HepG2 (cell line): ENCODE measurements around the gene CDH23. TPM values are rescaled to one million over a fixed set of nuclear protein-coding genes. Genes with fewer than 3 reads are reported as not detected.

Source experiments
- CAMTA2 ChIP-seq: sonication (generic); formaldehyde crosslinking; IDR thresholded peaks from 2 replicates; pipeline ENCODE4 v1.4.0; 2020; ENCODE audit warnings: mild to moderate bottlenecking, missing genetic modification reagents, borderline replicate concordance
- HMG20A ChIP-seq: IDR thresholded peaks from 2 replicates; pipeline ENCODE4 v1.6.1; 2016; ENCODE audit warnings: borderline replicate concordance
- KLF9 ChIP-seq: IDR thresholded peaks from 2 replicates; pipeline ENCODE4 v1.6.1; 2016; ENCODE audit warnings: low read depth
- SMYD3 ChIP-seq: sonication (generic); formaldehyde crosslinking; IDR thresholded peaks from 2 replicates; pipeline ENCODE4 v1.8.1; 2023; ENCODE audit warnings: mild to moderate bottlenecking, missing genetic modification reagents
- polyA plus RNA-seq, 8 experiments: library from polyadenylated mRNA; depleted of rRNA in 3 of 8; stranded (reverse) in 7 of 8; unstranded in 1 of 8; fragments of >200 nt; fragmentation: Illumina TruSeq in 4 of 8; extraction: Trizol in 4 of 8; gene quantifications; 2 replicates each; pipeline versions ENCODE4 v1.2.1 to v1.2.3, GENCODE V29; 2011 to 2016; ENCODE audit warnings: low read depth in 4 of 8, missing spikeins in 1 of 8, mixed read lengths in 1 of 8; ENCODE audit not compliant: insufficient read depth in 1 of 8
- total RNA-seq, 5 experiments: library from RNA; depleted of rRNA; stranded (reverse); fragments of >200 nt; fragmentation: Illumina TruSeq; extraction: Trizol; gene quantifications; 2 replicates each; pipeline ENCODE4 v1.2.3, GENCODE V29; 2016; ENCODE audit warnings: low read depth in 1 of 5
- TF ChIP-seq, protein P1 (sequence below): sonication (generic); formaldehyde crosslinking; IDR thresholded peaks from 2 replicates; pipeline ENCODE4 v1.5.0; 2020; ENCODE audit warnings: mild to moderate bottlenecking, missing genetic modification reagents
- TF ChIP-seq, protein P2 (sequence below): IDR thresholded peaks from 2 replicates; pipeline ENCODE4 v1.6.1; 2012; ENCODE audit warnings: low read length, improper control_type of control experiment

CDH23 gene
- total and polyA plus RNA-seq, 2 of the 13 experiments (the other 11 are each of a cell fraction or from before 2014, with no cell fraction given): 0.13 TPM; not detected in 1

DNA sequence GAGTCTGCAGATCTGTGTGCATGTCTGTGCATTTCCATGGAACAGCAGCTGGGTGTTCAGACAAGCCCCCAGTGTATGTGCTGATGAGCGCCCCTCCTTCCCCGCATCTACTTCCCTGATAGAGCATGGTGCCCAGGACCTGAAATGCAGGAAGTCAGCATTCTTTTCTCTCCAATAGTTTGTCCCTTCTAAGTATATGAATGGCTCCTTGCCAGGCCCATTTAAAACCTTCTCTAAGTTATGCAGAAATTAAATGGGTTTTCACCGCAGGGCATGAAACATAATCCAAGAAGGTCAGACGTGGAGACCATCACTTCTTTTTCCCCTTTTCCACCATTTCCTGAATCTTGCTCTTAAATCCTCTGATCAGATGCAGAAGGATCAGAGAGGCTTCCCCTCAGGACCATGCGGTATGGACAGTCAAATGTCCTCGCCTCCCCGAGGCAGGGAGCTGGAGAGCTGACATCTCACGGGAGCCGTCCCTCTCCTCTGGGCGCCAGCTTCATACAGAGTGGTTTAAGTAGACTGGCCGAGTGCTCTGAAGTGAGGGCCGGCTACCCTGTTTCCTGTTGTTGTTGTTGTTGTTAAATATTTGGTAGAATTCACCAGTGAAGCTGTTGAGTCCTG lies 167.6 kb downstream of the CDH23 start (continued):
- TF ChIP-seq, protein P1, sequence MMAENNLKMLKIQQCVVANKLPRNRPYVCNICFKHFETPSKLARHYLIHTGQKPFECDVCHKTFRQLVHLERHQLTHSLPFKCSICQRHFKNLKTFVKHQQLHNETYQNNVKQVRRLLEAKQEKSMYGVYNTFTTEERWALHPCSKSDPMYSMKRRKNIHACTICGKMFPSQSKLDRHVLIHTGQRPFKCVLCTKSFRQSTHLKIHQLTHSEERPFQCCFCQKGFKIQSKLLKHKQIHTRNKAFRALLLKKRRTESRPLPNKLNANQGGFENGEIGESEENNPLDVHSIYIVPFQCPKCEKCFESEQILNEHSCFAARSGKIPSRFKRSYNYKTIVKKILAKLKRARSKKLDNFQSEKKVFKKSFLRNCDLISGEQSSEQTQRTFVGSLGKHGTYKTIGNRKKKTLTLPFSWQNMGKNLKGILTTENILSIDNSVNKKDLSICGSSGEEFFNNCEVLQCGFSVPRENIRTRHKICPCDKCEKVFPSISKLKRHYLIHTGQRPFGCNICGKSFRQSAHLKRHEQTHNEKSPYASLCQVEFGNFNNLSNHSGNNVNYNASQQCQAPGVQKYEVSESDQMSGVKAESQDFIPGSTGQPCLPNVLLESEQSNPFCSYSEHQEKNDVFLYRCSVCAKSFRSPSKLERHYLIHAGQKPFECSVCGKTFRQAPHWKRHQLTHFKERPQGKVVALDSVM (CRISPR knock-in tag): no peak
- TF ChIP-seq CAMTA2 (CRISPR knock-in tag) (no peak), HMG20A (CRISPR knock-in tag) (no peak), SMYD3 (CRISPR knock-in tag) (no peak), KLF9 (CRISPR knock-in tag) (no peak)
- TF ChIP-seq, protein P2, sequence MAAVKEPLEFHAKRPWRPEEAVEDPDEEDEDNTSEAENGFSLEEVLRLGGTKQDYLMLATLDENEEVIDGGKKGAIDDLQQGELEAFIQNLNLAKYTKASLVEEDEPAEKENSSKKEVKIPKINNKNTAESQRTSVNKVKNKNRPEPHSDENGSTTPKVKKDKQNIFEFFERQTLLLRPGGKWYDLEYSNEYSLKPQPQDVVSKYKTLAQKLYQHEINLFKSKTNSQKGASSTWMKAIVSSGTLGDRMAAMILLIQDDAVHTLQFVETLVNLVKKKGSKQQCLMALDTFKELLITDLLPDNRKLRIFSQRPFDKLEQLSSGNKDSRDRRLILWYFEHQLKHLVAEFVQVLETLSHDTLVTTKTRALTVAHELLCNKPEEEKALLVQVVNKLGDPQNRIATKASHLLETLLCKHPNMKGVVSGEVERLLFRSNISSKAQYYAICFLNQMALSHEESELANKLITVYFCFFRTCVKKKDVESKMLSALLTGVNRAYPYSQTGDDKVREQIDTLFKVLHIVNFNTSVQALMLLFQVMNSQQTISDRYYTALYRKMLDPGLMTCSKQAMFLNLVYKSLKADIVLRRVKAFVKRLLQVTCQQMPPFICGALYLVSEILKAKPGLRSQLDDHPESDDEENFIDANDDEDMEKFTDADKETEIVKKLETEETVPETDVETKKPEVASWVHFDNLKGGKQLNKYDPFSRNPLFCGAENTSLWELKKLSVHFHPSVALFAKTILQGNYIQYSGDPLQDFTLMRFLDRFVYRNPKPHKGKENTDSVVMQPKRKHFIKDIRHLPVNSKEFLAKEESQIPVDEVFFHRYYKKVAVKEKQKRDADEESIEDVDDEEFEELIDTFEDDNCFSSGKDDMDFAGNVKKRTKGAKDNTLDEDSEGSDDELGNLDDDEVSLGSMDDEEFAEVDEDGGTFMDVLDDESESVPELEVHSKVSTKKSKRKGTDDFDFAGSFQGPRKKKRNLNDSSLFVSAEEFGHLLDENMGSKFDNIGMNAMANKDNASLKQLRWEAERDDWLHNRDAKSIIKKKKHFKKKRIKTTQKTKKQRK: no peak
- TF ChIP-seq, all 625 proteins: peak for 0
